Breast epithelium (tissue), 4 donors: ENCODE data around the gene CDH18. TPM values are rescaled to one million over a fixed set of nuclear protein-coding genes. Genes with fewer than 3 reads are reported as not detected.
A peak's percentile ranks its signal among the peaks of the same experiment; 100 is the strongest.
"Not testable (repeated sequence)": the region's sequence is repeated elsewhere in the genome, so short reads cannot be mapped to it uniquely, and the experiment has no call there.

Experiments
- DNase-seq, 2 donors: peaks; one replicate each; pipeline ENCODE4 v3.0.0-alpha.2; 2019; ENCODE audit warnings: low spot score in 2 of 2
- H3K27ac ChIP-seq, 2 donors: fragments of 200-600 bp; sonication (generic) in 1 of 2; one replicate each; pipeline ENCODE4 v1.5.1; 2016 to 2019; ENCODE audit warnings: mild to moderate bottlenecking in 1 of 2
- H3K27me3 ChIP-seq, 2 donors: fragments of 200-600 bp; sonication (generic) in 1 of 2; one replicate each; pipeline versions ENCODE4 v1.5.1 to v1.6.0; 2017 to 2019; ENCODE audit warnings: control low read depth in 1 of 2, mild to moderate bottlenecking in 1 of 2
- H3K36me3 ChIP-seq: fragments of 200-600 bp; one replicate; pipeline ENCODE4 v1.5.1; 2019
- H3K4me1 ChIP-seq, 2 donors: fragments of 200-600 bp; sonication (generic); one replicate each; pipeline ENCODE4 v1.5.1; 2016 to 2019; ENCODE audit warnings: control low read depth in 1 of 2
- H3K4me3 ChIP-seq, 3 donors: fragments of 200-600 bp; sonication (generic); 1 replicate in 2 of 3; 2 replicates in 1 of 3; pipeline ENCODE4 v1.5.1; 2016 to 2019; ENCODE audit warnings: mild to moderate bottlenecking in 3 of 3, moderate library complexity in 2 of 3
- H3K9me3 ChIP-seq, 2 donors: fragments of 200-600 bp; sonication (generic) in 1 of 2; one replicate each; pipeline ENCODE4 v1.5.1; 2016 to 2019; ENCODE audit warnings: control low read depth in 1 of 2
- POLR2A ChIP-seq: fragments of 450-650 bp; IDR thresholded peaks from one replicate; pipeline ENCODE4 v1.6.1; 2016; ENCODE audit warnings: antibody characterized with exemption, mild to moderate bottlenecking, moderate library complexity
- POLR2AphosphoS5 ChIP-seq, 3 donors: sonication (generic); formaldehyde crosslinking; IDR thresholded peaks; one replicate each; pipeline ENCODE4 v1.6.1; 2017; ENCODE audit warnings: antibody characterized with exemption in 3 of 3
- intact Hi-C: fragments of 100-400 bp; cut with DNase I; formaldehyde crosslinking; loops from one replicate; pipeline ENCODE4 v1.15.1; 2023; ENCODE audit warnings: low total_unique reads
- total RNA-seq, 3 donors: library from RNA; depleted of rRNA; stranded (reverse); fragments of >200 nt; gene quantifications; one replicate each; pipeline ENCODE4 v1.1.0, GENCODE V29; 2016
- TF ChIP-seq, protein P1 (sequence below), 3 donors: fragments of 450-650 bp; IDR thresholded peaks; one replicate each; pipeline ENCODE4 v1.5.1; 2016 to 2017; ENCODE audit warnings: antibody characterized with exemption in 3 of 3, mild to moderate bottlenecking in 3 of 3, moderate library complexity in 3 of 3

Gene CDH18
- total RNA-seq, 3 donors from 2014 or later, result not detected

DNA sequence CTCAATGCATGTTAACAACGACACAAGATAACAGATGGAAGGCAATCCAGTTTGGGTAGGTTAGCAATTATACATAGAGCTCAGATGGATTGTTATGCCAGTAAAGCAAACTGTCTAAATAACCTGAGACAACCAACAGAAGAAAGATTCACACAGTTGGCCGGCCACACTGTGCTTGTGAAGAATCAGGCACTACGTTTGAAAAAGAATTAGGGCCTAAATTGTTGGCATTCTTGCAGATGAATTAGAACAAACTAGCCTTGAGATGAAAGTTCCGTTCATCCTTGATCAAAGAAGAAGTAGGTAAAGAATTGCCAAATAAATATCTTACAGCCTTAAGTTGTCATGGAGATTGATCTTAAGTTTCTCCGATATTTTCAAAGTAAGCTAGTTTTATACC lies 210.6 kb downstream of the CDH18 start:
- Histone ChIP-seq H3K9me3 (no peaks in the 10 kb centered on the region), H3K4me1 (no peaks in the 10 kb centered on the region), H3K27me3 (no peaks in the 10 kb centered on the region), H3K4me3 (no peak overlapping the region), H3K36me3 (no peaks in the 10 kb centered on the region), H3K27ac (peak overlapping the region in 1 of 2 donors; percentile 16)
- no peak for DNase-seq
- intact Hi-C loops, result no loop called here
- TF ChIP-seq POLR2AphosphoS5 (IDR thresholded peaks at IDR 0.05) (no peak), POLR2A (no peak)
- TF ChIP-seq, protein P1, sequence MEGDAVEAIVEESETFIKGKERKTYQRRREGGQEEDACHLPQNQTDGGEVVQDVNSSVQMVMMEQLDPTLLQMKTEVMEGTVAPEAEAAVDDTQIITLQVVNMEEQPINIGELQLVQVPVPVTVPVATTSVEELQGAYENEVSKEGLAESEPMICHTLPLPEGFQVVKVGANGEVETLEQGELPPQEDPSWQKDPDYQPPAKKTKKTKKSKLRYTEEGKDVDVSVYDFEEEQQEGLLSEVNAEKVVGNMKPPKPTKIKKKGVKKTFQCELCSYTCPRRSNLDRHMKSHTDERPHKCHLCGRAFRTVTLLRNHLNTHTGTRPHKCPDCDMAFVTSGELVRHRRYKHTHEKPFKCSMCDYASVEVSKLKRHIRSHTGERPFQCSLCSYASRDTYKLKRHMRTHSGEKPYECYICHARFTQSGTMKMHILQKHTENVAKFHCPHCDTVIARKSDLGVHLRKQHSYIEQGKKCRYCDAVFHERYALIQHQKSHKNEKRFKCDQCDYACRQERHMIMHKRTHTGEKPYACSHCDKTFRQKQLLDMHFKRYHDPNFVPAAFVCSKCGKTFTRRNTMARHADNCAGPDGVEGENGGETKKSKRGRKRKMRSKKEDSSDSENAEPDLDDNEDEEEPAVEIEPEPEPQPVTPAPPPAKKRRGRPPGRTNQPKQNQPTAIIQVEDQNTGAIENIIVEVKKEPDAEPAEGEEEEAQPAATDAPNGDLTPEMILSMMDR (IDR thresholded peaks at IDR 0.05), result no peak

DNA sequence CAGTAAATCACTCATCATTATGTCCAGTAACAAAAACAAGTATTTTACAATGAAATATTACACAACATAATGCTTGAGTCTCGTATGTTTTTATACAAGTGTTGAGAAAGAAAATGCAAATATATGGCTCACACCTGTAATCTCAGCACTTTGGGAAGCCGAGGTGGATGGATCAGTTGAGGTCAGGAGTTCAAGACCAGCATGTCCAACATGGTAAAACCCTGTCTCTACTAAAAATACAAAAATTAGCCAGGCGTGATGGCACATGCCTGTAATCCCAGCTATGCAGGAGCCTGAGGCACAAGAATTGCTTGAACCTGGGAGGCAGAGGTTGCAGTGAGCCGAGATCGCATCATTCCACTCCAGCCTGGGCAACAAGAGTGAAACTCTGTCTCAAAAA lies 211.1 kb downstream of the CDH18 start:
- intact Hi-C loops, DNase-seq, H3K36me3 ChIP-seq, H3K4me3 ChIP-seq, H3K4me1 ChIP-seq, H3K9me3 ChIP-seq, H3K27me3 ChIP-seq: not testable (repeated sequence)
- peak overlapping the region in 1 of 2 donors; percentile 16 for H3K27ac ChIP-seq

DNA sequence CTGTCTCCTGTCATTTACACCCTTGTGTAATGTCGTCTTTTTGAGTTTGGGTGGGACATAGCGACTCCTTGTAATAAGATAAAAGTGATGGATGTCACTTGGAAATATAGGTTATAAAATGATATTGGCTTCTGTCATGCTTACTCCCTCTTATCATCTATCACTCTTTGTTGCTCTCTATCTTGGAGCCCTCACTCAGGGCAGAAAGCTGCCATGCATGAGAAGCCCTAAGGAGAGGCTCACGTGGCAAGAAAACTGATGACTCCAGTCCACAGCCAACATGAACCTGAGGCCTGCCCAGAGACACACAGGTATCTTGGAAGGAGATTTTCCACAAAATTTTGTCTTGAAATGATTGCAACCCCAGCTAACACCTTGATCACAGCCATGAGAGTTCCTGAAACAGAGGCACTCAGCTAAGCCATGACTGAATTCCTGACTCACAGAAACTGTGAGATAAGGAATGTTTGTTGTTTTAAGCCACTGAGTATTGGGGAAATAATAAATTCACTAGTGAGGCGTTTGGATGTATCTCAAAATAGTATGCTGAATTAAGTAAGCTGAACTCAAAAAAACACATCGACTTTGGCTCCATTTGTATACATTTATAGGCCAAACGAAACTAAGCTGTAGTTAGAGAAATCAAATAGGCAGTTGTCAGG lies 216.7 kb downstream of the CDH18 start:
- Histone ChIP-seq H3K27me3 (no peaks in the 10 kb centered on the region), H3K36me3 (no peaks in the 10 kb centered on the region), H3K4me1 (no peaks in the 10 kb centered on the region), H3K9me3 (no peaks in the 10 kb centered on the region), H3K27ac (no peak overlapping the region), H3K4me3 (no peak overlapping the region)
- DNase-seq, result no peak
- TF ChIP-seq, protein P1 (IDR thresholded peaks at IDR 0.05), result no peak
- TF ChIP-seq POLR2AphosphoS5 (IDR thresholded peaks at IDR 0.05) (no peak), POLR2A (no peak)
- intact Hi-C loops, result no loop called here

DNA sequence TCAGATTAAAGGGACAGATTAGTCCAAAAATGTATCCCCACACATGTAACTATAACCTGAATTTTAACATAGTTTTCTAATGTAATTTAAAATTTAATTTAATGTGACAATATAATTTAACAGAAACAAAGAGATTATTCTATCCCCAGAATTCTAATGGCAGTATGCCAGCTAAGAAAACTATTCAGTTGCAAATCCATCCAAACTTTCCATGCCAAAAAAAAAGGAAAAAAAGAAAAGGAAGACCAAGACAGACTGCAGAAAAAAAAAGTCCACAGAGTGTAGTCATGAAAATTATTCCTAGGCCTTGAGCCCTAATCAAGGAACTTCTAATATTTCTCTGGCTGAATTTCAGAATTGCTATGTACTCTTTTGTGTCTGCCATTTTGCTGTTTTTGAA lies 217.6 kb downstream of the CDH18 start:
- H3K36me3 ChIP-seq, result no peaks in the 10 kb centered on the region
- no peak overlapping the region for H3K27ac ChIP-seq
- intact Hi-C loops, result no loop called here
- H3K9me3 ChIP-seq, result no peaks in the 10 kb centered on the region
- H3K4me1 ChIP-seq, result no peaks in the 10 kb centered on the region
- no peak for DNase-seq
- H3K4me3 ChIP-seq, result no peak overlapping the region
- no peaks in the 10 kb centered on the region for H3K27me3 ChIP-seq
- no peak for TF ChIP-seq POLR2AphosphoS5 (IDR thresholded peaks at IDR 0.05)
- TF ChIP-seq, protein P1 (IDR thresholded peaks at IDR 0.05), result no peak
- no peak for TF ChIP-seq POLR2A

DNA sequence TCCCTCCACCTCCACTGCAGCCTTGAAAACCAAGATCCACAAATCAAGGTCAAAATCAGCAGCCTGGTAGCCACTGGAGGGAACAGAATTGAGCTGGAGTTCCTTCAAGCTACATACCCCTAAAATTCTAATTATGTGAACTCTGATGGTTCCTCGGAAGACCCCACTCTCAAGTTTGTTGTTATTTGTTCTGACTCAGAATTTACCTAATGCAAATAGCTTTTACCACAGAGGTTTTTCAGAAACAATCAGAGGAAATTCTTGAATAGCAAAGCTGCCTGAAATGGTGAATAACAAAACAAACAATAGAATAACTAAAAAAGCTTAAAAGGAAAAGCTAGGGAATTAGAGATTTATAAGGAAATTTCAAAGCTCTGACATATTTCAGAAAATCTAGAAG lies 220.0 kb downstream of the CDH18 start:
- TF ChIP-seq POLR2AphosphoS5 (IDR thresholded peaks at IDR 0.05) (no peak), POLR2A (no peak)
- TF ChIP-seq, protein P1 (IDR thresholded peaks at IDR 0.05), result no peak
- H3K4me1 ChIP-seq, result no peaks in the 10 kb centered on the region
- DNase-seq, result no peak

More for the DNA sequence above, 220.0 kb downstream of the CDH18 start:
- Histone ChIP-seq H3K27ac (no peak overlapping the region), H3K4me3 (no peak overlapping the region), H3K27me3 (no peaks in the 10 kb centered on the region), H3K9me3 (no peaks in the 10 kb centered on the region), H3K36me3 (no peaks in the 10 kb centered on the region)
- intact Hi-C loops, result no loop called here
